ENCODE measurements around the gene CCDC144A.
"Not testable (repeated sequence)": the region's sequence is repeated elsewhere in the genome, so short reads cannot be mapped to it uniquely, and the experiment has no call there.

The CCDC144A gene

DNA sequence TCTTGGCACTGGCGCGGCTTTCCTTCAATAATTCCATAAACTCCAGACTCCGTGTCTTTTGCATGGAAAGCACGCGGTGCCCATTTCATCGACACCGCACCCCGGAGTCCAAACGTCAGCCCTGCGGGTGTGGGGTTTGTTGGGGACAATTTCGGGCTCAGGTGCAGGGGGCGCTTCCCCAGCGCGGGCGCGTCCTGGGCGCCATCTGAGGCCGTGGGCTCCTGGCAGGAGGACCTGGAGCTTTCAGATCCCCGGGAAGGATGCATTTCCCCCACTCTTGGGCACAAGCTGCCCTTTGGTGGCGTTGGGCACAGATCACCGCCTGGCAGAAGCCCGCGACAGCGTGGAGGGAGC is 23.5 kb upstream of the CCDC144A start:
- not testable (repeated sequence) for H2BK120ac ChIP-seq (ENCODE audit: insufficient read depth, low read length, poor library complexity); H3K4me1 ChIP-seq (ENCODE audit: control insufficient read depth in 1 of 2, insufficient read depth in 2 of 2, low read length in 2 of 2); H3K14ac ChIP-seq (ENCODE audit: low read length); H3K4ac ChIP-seq (ENCODE audit: low read depth, low read length); H3K79me1 ChIP-seq (ENCODE audit: low read length); H3K36me3 ChIP-seq (ENCODE audit: control insufficient read depth in 1 of 2, insufficient read depth in 2 of 2, low read length in 2 of 2); H4K12ac ChIP-seq (ENCODE audit: low read depth, low read length); H3K9me3 ChIP-seq (ENCODE audit: insufficient read depth, low read depth, low read length); H3K4me3 ChIP-seq (ENCODE audit: low read depth, low read length); H3K9ac ChIP-seq (ENCODE audit: low read length); H3K27me3 ChIP-seq (ENCODE audit: insufficient read depth, low read length); H4K91ac ChIP-seq (ENCODE audit: low read depth, low read length); H2BK12ac ChIP-seq (ENCODE audit: low read length); H3K27ac ChIP-seq (ENCODE audit: low read depth, low read length); H3K23ac ChIP-seq (ENCODE audit: low read length); H2BK5ac ChIP-seq (ENCODE audit: low read depth, low read length, poor library complexity); H2AFZ ChIP-seq (ENCODE audit: insufficient read depth, low read length, poor library complexity); H2AK5ac ChIP-seq (ENCODE audit: low read length); H4K8ac ChIP-seq (ENCODE audit: low read depth, low read length); DNase-seq; H3K79me2 ChIP-seq (ENCODE audit: control insufficient read depth, insufficient read depth, low read length, poor library complexity); H3K18ac ChIP-seq (ENCODE audit: low read length)
- peak overlapping the region; percentile 52 for H3K4me2 ChIP-seq (ENCODE audit: low read length)
- no CpG with 5 or more reads among the region's 24 CpGs for WGBS (ENCODE audit: extremely low coverage, insufficient coverage, insufficient read length)

DNA sequence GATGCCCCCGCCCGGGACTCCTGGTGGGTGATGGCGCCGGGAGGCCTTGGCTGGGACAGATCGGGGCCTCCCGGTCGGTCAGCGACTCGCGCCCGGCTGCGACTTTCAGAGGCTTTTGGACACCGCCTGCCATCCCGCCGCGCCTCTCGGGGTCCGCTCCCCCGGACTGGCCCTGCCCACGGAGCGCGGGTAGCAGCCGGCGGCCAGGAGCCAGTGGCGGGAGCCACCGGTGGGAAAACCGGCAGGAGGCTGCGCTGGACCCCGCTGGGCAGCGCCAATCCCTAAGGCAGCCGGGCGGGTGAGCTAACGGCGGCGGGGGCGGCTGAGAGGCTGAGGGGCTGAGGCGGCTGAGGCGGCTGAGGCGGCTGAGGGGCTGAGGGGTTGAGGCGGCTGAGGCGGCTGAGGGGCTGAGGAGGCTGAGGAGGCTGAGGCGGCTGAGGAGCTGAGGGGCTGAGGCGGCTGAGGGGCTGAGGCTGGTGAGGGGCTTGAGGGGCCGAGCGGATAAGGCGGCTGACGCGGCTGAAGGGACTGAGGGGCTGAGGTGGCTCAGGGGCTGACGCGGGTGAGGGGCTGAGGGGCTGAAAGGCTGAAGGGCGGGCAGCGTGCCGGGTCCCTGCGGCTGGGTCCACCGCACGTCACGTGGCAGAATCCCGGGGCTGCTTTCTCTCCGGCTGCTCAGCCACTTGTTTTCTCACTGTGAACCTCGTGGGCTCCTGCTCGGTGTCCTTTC is 23.0 kb upstream of the CCDC144A start:
- H3K79me2 ChIP-seq (ENCODE audit: control insufficient read depth, insufficient read depth, low read length, poor library complexity); H3K27me3 ChIP-seq (ENCODE audit: insufficient read depth, low read length); H3K23ac ChIP-seq (ENCODE audit: low read length); H3K9me3 ChIP-seq (ENCODE audit: insufficient read depth, low read depth, low read length); H3K27ac ChIP-seq (ENCODE audit: low read depth, low read length); H3K9ac ChIP-seq (ENCODE audit: low read length); H2BK5ac ChIP-seq (ENCODE audit: low read depth, low read length, poor library complexity); H3K18ac ChIP-seq (ENCODE audit: low read length); H4K8ac ChIP-seq (ENCODE audit: low read depth, low read length); H3K4me3 ChIP-seq (ENCODE audit: low read depth, low read length); H3K4ac ChIP-seq (ENCODE audit: low read depth, low read length); H3K14ac ChIP-seq (ENCODE audit: low read length); H2BK120ac ChIP-seq (ENCODE audit: insufficient read depth, low read length, poor library complexity); H3K36me3 ChIP-seq (ENCODE audit: control insufficient read depth in 1 of 2, insufficient read depth in 2 of 2, low read length in 2 of 2); H3K79me1 ChIP-seq (ENCODE audit: low read length); H4K91ac ChIP-seq (ENCODE audit: low read depth, low read length); H3K4me1 ChIP-seq (ENCODE audit: control insufficient read depth in 1 of 2, insufficient read depth in 2 of 2, low read length in 2 of 2); H4K12ac ChIP-seq (ENCODE audit: low read depth, low read length); H2BK12ac ChIP-seq (ENCODE audit: low read length); H2AK5ac ChIP-seq (ENCODE audit: low read length): not testable (repeated sequence)
- H2AFZ ChIP-seq (ENCODE audit: insufficient read depth, low read length, poor library complexity): peak overlapping the region; percentile 30
- peak in 1 of 2 donors; percentile 8 for DNase-seq
- no CpG with 5 or more reads among the region's 61 CpGs for WGBS (ENCODE audit: extremely low coverage, insufficient coverage, insufficient read length)
- peak overlapping the region; percentile 52 for H3K4me2 ChIP-seq (ENCODE audit: low read length)

DNA sequence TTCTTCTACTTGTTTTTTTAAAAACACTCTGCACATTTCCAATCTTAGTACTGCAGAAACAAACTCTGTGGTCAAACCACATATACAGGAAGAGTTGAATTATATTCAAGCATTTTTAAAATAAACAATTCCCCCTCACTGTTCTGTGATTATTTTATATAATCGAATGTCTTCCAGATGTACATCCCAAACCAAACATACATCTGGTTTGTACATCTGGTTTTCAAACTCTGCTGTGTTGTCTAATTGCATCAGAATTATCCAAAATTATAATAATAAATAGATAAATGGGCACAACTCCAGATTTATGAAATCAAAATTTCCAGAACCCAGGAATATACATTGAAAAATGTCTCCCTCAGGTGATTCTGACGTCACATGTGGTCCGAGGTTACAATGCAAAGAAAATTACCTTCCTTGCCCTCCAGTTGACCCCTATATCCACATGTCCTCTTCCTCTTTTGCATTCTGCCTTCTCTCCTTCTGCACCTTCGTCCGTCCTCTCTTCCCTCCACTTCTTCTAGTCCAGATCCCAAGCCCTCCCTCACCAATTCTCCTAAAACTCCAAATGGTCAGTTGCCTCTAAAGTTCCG is 13.3 kb upstream of the CCDC144A start:
- H3K36me3 ChIP-seq (ENCODE audit: control insufficient read depth in 1 of 2, insufficient read depth in 2 of 2, low read length in 2 of 2): no peaks in the 10 kb centered on the region
- no peaks in the 10 kb centered on the region for H3K79me1 ChIP-seq (ENCODE audit: low read length)
- H3K9me3 ChIP-seq (ENCODE audit: insufficient read depth, low read depth, low read length): no peaks in the 10 kb centered on the region
- H3K4me3 ChIP-seq (ENCODE audit: low read depth, low read length): no peak overlapping the region
- H3K18ac ChIP-seq (ENCODE audit: low read length): no peak overlapping the region
- no peak overlapping the region for H3K9ac ChIP-seq (ENCODE audit: low read length)
- H3K23ac ChIP-seq (ENCODE audit: low read length): no peak overlapping the region
- no peaks in the 10 kb centered on the region for H3K4me1 ChIP-seq (ENCODE audit: control insufficient read depth in 1 of 2, insufficient read depth in 2 of 2, low read length in 2 of 2)
- H4K8ac ChIP-seq (ENCODE audit: low read depth, low read length): no peak overlapping the region
- H3K27me3 ChIP-seq (ENCODE audit: insufficient read depth, low read length): no peaks in the 10 kb centered on the region
- H2AK5ac ChIP-seq (ENCODE audit: low read length): no peak overlapping the region
- H3K27ac ChIP-seq (ENCODE audit: low read depth, low read length): no peak overlapping the region
- no peak overlapping the region for H3K14ac ChIP-seq (ENCODE audit: low read length)
- no peak overlapping the region for H3K4me2 ChIP-seq (ENCODE audit: low read length)
- no peak overlapping the region for H4K12ac ChIP-seq (ENCODE audit: low read depth, low read length)
- H3K79me2 ChIP-seq (ENCODE audit: control insufficient read depth, insufficient read depth, low read length, poor library complexity): no peaks in the 10 kb centered on the region
- no peak overlapping the region for H2BK12ac ChIP-seq (ENCODE audit: low read length)
- H4K91ac ChIP-seq (ENCODE audit: low read depth, low read length): no peak overlapping the region
- H2BK5ac ChIP-seq (ENCODE audit: low read depth, low read length, poor library complexity): no peak overlapping the region
- no peak overlapping the region for H2AFZ ChIP-seq (ENCODE audit: insufficient read depth, low read length, poor library complexity)
- no peak overlapping the region for H2BK120ac ChIP-seq (ENCODE audit: insufficient read depth, low read length, poor library complexity)
- no CpG with 5 or more reads among the region's 6 CpGs for WGBS (ENCODE audit: extremely low coverage, insufficient coverage, insufficient read length)
- H3K4ac ChIP-seq (ENCODE audit: low read depth, low read length): no peak overlapping the region
- DNase-seq: no peak

DNA sequence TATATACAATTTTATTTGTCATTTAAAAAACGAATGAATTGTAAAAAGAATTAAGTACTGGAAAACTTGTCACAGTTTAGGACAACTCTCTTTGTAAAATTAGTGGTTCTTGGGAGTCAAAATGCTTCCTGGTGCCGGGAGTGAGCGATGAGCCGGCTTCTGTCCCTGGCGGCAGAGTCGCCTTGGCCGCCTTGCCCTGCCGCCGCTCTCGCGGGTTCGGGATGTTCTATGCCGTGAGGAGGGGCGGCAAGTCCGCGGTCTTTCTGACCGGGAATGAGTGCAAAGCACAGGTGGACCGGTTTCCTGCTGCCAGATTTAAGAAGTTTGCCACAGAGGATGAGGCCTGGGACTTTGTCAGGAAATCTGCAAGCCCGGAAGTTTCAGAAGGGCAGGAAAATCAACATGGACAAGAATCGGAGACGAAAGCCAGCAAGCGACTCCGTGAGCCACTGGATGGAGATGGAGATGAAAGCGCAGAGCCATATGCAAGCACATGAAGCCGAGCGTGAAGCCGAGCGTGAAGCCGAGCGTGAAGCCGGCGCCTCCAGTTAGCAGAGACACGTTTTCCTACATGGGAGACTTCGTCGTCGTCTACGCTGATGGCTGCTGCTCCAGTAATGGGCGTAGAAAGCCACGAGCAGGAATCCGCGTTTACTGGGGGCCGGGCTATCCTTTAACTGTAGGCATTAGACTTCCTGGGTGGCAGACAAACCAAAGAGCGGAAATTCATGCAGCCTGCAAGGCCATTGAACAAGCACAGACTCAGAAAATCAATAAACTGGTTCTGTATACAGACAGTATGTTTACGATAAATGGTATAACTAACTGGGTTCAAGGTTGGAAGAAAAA is 6.5 kb upstream of the CCDC144A start:
- H3K27me3 ChIP-seq (ENCODE audit: insufficient read depth, low read length); H2BK5ac ChIP-seq (ENCODE audit: low read depth, low read length, poor library complexity); H3K9me3 ChIP-seq (ENCODE audit: insufficient read depth, low read depth, low read length); H3K18ac ChIP-seq (ENCODE audit: low read length); H4K12ac ChIP-seq (ENCODE audit: low read depth, low read length); H3K79me2 ChIP-seq (ENCODE audit: control insufficient read depth, insufficient read depth, low read length, poor library complexity); H4K8ac ChIP-seq (ENCODE audit: low read depth, low read length); H3K14ac ChIP-seq (ENCODE audit: low read length); H4K91ac ChIP-seq (ENCODE audit: low read depth, low read length); H3K79me1 ChIP-seq (ENCODE audit: low read length); H2BK120ac ChIP-seq (ENCODE audit: insufficient read depth, low read length, poor library complexity); H3K9ac ChIP-seq (ENCODE audit: low read length); H2AFZ ChIP-seq (ENCODE audit: insufficient read depth, low read length, poor library complexity); H2AK5ac ChIP-seq (ENCODE audit: low read length); H3K4me2 ChIP-seq (ENCODE audit: low read length); H3K36me3 ChIP-seq (ENCODE audit: control insufficient read depth in 1 of 2, insufficient read depth in 2 of 2, low read length in 2 of 2); H3K4ac ChIP-seq (ENCODE audit: low read depth, low read length); H3K4me3 ChIP-seq (ENCODE audit: low read depth, low read length); H3K4me1 ChIP-seq (ENCODE audit: control insufficient read depth in 1 of 2, insufficient read depth in 2 of 2, low read length in 2 of 2); H2BK12ac ChIP-seq (ENCODE audit: low read length); H3K27ac ChIP-seq (ENCODE audit: low read depth, low read length); H3K23ac ChIP-seq (ENCODE audit: low read length): not testable (repeated sequence)
- WGBS (ENCODE audit: extremely low coverage, insufficient coverage, insufficient read length): no CpG with 5 or more reads among the region's 44 CpGs
- peak in 1 of 2 donors; percentile 29 for DNase-seq
